ENCODE data around the gene STAT3.
A peak's percentile ranks its signal among the peaks of the same experiment; 100 is the strongest.

The STAT3 gene

DNA sequence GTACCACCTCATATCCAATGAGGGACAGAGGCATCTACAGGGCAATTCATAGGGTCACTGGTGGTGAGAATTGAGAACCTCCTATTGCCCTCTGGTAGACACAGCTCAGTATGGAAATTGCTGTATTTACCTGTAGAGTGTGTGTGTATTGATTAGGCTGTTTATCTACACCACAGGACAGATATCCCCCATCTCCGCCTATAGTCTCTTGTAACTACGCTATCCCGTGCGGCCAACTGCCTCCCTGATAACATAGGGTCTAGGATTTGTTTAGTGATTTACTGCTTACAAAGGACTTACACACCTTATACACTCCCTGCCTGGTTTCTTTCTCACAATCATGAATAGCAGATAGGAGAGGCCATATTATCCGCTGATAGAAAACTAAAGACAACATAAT lies 1.7 kb upstream of the STAT3 start:
- TF ChIP-seq, protein P1, sequence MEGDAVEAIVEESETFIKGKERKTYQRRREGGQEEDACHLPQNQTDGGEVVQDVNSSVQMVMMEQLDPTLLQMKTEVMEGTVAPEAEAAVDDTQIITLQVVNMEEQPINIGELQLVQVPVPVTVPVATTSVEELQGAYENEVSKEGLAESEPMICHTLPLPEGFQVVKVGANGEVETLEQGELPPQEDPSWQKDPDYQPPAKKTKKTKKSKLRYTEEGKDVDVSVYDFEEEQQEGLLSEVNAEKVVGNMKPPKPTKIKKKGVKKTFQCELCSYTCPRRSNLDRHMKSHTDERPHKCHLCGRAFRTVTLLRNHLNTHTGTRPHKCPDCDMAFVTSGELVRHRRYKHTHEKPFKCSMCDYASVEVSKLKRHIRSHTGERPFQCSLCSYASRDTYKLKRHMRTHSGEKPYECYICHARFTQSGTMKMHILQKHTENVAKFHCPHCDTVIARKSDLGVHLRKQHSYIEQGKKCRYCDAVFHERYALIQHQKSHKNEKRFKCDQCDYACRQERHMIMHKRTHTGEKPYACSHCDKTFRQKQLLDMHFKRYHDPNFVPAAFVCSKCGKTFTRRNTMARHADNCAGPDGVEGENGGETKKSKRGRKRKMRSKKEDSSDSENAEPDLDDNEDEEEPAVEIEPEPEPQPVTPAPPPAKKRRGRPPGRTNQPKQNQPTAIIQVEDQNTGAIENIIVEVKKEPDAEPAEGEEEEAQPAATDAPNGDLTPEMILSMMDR (conservative IDR thresholded peaks at IDR 0.05; ENCODE audit: low read depth, low read length) = no peak
- H3K4me3 ChIP-seq (ENCODE audit: low read depth, low read length) = no peak overlapping the region
- no peak for DNase-seq (ENCODE audit: low read depth)

DNA sequence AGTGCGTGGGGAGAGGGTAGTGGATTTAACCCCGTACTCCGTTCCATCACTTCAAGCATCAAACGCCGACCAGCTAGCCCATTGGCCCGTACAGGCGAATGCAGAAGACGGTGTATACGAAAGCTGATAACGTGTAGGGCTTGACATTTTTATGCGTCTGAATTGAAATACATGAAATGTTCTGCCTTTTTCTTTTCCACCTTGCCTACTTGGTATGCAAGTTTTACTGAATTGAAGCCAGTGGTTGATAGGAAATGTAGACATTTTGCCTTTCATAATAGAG lies 834 bp upstream of the STAT3 start:
- DNase-seq (ENCODE audit: low read depth) = no peak
- TF ChIP-seq, protein P1 (conservative IDR thresholded peaks at IDR 0.05; ENCODE audit: low read depth, low read length) = no peak
- peak overlapping the region; percentile 52 for H3K4me3 ChIP-seq (ENCODE audit: low read depth, low read length)

DNA sequence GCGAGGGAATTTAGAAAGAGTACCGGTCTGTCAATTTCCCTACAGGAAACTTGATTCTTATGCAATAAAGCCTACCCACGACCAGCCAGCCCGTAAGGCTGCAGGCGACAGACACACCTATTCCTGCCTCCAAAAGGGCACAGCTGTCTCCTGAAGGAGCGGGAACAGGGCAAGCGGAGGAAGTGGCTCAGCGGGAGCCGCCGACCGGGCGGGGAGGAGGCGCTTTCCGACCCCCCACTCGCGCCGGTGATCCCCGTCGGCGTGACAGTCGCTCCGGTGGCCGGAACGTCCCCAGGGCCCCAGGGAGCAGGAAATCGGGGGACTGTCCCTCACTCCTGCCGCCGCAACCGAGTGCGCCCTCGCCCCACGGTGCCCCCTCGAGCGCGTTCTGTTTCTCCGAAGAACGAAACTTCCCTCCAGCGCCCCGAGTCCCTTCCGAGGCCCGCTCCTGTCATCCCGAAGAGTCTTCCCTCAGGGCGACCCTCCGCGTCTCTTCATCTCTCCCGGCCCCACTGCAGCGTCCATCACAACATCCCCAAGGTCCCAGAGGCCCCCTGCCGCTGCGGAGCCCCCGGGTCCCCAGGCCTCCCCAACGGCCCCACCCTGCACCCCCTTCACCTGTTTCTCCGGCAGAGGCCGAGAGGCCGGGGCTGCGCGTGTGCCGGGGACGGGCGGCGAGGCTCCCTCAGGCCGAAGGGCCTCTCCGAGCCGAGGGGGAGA lies 421 bp downstream of the STAT3 start:
- H3K4me3 ChIP-seq (ENCODE audit: low read depth, low read length) = peak overlapping the region; percentile 95
- TF ChIP-seq, protein P1 (conservative IDR thresholded peaks at IDR 0.05; ENCODE audit: low read depth, low read length) = no peak
- peak; percentile 41 for DNase-seq (ENCODE audit: low read depth)

DNA sequence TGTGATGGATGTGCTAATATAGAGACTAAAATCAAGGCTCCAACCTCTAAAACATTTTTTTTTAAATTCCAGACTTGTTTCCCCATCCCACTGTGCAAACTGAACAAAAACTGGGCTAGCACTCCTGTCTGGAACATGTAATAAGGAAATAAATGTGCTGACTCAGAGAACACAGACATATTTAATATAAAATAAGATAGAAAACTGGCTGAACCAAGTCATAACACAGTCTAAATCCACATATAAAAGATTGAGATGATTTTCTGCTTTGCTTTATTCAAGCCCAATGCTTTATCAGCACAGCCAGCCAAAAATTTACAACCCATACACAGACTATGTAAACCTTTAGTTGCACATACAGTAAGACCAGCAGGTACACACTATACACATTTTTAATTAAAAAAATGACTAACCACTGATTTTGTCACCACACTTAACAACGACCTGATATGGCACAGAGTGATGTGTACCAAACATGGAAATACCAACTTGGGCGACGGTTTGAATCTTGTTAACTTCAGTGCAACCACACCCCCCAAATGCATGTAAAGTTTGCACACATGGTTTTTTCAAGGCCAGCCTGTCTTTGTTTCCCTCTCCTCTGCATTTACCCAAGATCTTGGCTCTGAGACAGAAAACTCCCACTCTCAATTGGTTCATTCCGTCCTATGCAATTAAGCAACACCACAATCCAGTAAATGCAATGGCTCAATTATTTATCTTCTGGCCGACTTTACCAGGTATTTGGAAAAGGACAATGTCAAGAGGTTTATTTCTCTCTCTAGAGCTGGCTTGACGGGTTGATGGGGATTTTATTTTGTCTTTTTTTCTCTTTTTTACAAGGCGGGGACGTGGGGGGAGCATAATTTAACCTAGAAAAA lies 1.2 kb downstream of the STAT3 start:
- H3K4me3 ChIP-seq (ENCODE audit: low read depth, low read length) = peak overlapping the region; percentile 95
- DNase-seq (ENCODE audit: low read depth) = peak; percentile 89
- TF ChIP-seq, protein P1 (conservative IDR thresholded peaks at IDR 0.05; ENCODE audit: low read depth, low read length) = no peak

DNA sequence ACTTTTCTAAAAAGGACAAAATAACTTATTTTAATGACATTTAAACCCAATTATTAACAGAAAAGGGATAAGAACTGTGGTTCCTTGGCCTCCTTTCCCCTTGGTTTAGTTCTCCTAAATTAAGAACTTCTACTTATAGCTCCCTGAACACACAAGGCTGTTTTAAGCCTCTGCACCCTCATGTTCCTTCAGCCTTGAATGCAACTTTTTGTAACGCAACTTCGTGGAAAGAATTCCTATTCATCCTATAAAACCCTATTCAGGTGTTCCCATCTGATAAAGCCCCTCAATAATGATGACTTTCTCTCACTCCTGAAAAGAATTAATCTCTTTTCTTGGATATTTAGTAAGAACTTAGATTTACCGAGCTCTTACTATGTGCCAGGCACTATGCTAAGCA lies 6.3 kb downstream of the STAT3 start:
- DNase-seq (ENCODE audit: low read depth) = no peak
- no peak overlapping the region for H3K4me3 ChIP-seq (ENCODE audit: low read depth, low read length)
- TF ChIP-seq, protein P1 (conservative IDR thresholded peaks at IDR 0.05; ENCODE audit: low read depth, low read length) = no peak

DNA sequence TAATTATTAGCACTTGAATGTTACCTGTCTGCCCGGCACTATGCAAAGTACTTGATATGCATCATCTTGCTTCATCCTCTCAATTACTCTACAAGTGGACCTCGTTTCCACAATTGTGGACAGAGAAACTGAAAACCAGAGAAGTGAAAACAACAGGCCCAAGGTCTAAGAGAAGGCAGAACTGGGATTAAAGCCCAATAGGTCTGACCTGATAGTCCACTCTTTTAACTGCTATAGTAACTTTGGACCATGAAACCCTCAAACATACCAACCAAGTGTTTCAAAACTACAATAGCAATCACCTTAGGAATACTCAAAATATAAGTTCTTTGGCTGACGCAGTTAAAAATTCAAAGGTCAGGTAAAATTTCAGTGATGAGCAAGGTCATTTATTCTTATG lies 7.3 kb downstream of the STAT3 start:
- DNase-seq (ENCODE audit: low read depth) = no peak
- TF ChIP-seq, protein P1 (conservative IDR thresholded peaks at IDR 0.05; ENCODE audit: low read depth, low read length) = no peak
- H3K4me3 ChIP-seq (ENCODE audit: low read depth, low read length) = no peak overlapping the region

Data from choroid plexus epithelial cell (primary cell).